IMR-90 (cell line): ENCODE measurements around the gene RASSF6. TPM values are rescaled to one million over a fixed set of nuclear protein-coding genes. Genes with fewer than 3 reads are reported as not detected.
"Not testable (repeated sequence)": the region's sequence is repeated elsewhere in the genome, so short reads cannot be mapped to it uniquely, and the experiment has no call there.

Experiments
- ATAC-seq: fragments of 200-7000 bp; cut with Tn5 transposase; 2 replicates; pipeline ENCODE4 v1.9.1; 2020; ENCODE audit warnings: low read depth, mild to moderate bottlenecking, moderate library complexity
- BruUV-seq: library from RNA; stranded (reverse); fragments of 400-500 nt; replicated peaks from 2 replicates; lab custom pipeline; 2021; lab: Mats Ljungman, UMichigan
- CTCF ChIA-PET: fragments of 300-600 bp; formaldehyde crosslinking; extraction: SDS; loops from one replicate; lab custom pipeline; 2021; ENCODE audit warnings: antibody characterized with exemption; lab: Yijun Ruan, JAX
- POLR2A ChIA-PET: fragments of 300-600 bp; sonication (Branson Sonifier 250); formaldehyde crosslinking; loops from one replicate; lab custom pipeline; 2022; ENCODE audit warnings: antibody characterized with exemption; ENCODE audit not compliant: unreplicated experiment; lab: Charles Lee
- DNase-seq: peaks from one replicate; pipeline ENCODE4 v3.0.0; 2013
- H2AFZ ChIP-seq: replicated peaks from 2 replicates; pipeline ENCODE3; 2013; ENCODE audit warnings: low read length, mild to moderate bottlenecking; ENCODE audit not compliant: poor library complexity
- H2AK5ac ChIP-seq: 2 replicates; pipeline ENCODE4 v1.6.1; 2013; ENCODE audit warnings: low read depth, low read length, inconsistent platforms
- H2AK9ac ChIP-seq: replicated peaks from 2 replicates; pipeline ENCODE3; 2013; ENCODE audit warnings: mild to moderate bottlenecking, low read depth, low read length, moderate library complexity; ENCODE audit not compliant: poor library complexity
- H2BK120ac ChIP-seq: 2 replicates; pipeline ENCODE4 v1.6.1; 2013; ENCODE audit warnings: low read depth, low read length, inconsistent platforms
- H2BK15ac ChIP-seq: 3 replicates; pipeline ENCODE4 v1.6.1; 2013; ENCODE audit warnings: low read depth, low read length, inconsistent platforms
- H2BK20ac ChIP-seq: 2 replicates; pipeline ENCODE4 v1.6.1; 2013; ENCODE audit warnings: low read depth, mild to moderate bottlenecking, inconsistent platforms, low read length, moderate library complexity
- H2BK5ac ChIP-seq: 2 replicates; pipeline ENCODE4 v1.6.1; 2013; ENCODE audit warnings: mild to moderate bottlenecking, low read depth, low read length, inconsistent platforms; ENCODE audit not compliant: poor library complexity, severe bottlenecking
- H3K14ac ChIP-seq: replicated peaks from 2 replicates; pipeline ENCODE4 v1.6.1; 2013; ENCODE audit warnings: low read depth, low read length, inconsistent platforms
- H3K18ac ChIP-seq: 2 replicates; pipeline ENCODE4 v1.6.1; 2013; ENCODE audit warnings: low read depth, low read length, control low read depth
- H3K23ac ChIP-seq: 2 replicates; pipeline ENCODE4 v1.6.1; 2013; ENCODE audit warnings: low read depth, low read length, inconsistent platforms
- H3K27ac ChIP-seq: 2 replicates; pipeline ENCODE4 v1.5.1; 2013; ENCODE audit warnings: mild to moderate bottlenecking, control low read depth, low read length; ENCODE audit not compliant: insufficient read depth
- H3K27me3 ChIP-seq: 2 replicates; pipeline ENCODE4 v1.6.1; 2013; ENCODE audit warnings: low read length; ENCODE audit not compliant: control insufficient read depth, insufficient read depth
- H3K36me3 ChIP-seq: 2 replicates; pipeline ENCODE4 v1.6.1; 2013; ENCODE audit warnings: low read length, mixed read lengths; ENCODE audit not compliant: control insufficient read depth, insufficient read depth
- H3K4ac ChIP-seq: 2 replicates; pipeline ENCODE4 v1.6.1; 2013; ENCODE audit warnings: low read depth, low read length, inconsistent platforms
- H3K4me1 ChIP-seq: 2 replicates; pipeline ENCODE4 v1.6.1; 2013; ENCODE audit warnings: low read length, mixed read lengths; ENCODE audit not compliant: control insufficient read depth, insufficient read depth
- H3K4me2 ChIP-seq: 2 replicates; pipeline ENCODE4 v1.6.1; 2013; ENCODE audit warnings: low read depth, mild to moderate bottlenecking, control low read depth, low read length, moderate library complexity
- H3K4me3 ChIP-seq: 2 replicates; pipeline ENCODE4 v1.5.1; 2013; ENCODE audit warnings: low read depth, mild to moderate bottlenecking, control low read depth, low read length, moderate library complexity; ENCODE audit not compliant: insufficient read depth
- H3K56ac ChIP-seq: 2 replicates; pipeline ENCODE4 v1.6.1; 2013; ENCODE audit warnings: low read length, inconsistent platforms; ENCODE audit not compliant: insufficient read depth; ENCODE audit errors: extremely low read depth
- H3K79me1 ChIP-seq, 2 experiments: 2 replicates each; pipeline ENCODE4 v1.6.1; 2013; ENCODE audit warnings: low read length in 2 of 2, inconsistent platforms in 1 of 2, low read depth in 1 of 2
- H3K9ac ChIP-seq: 2 replicates; pipeline ENCODE4 v1.6.1; 2013; ENCODE audit warnings: low read depth, low read length, control low read depth
- H3K9me1 ChIP-seq: 2 replicates; pipeline ENCODE4 v1.6.1; 2013; ENCODE audit warnings: low read length, inconsistent platforms; ENCODE audit not compliant: insufficient read depth
- H3K9me3 ChIP-seq: 2 replicates; pipeline ENCODE4 v1.6.1; 2013; ENCODE audit warnings: low read length; ENCODE audit not compliant: control insufficient read depth, insufficient read depth
- H4K20me1 ChIP-seq: 2 replicates; pipeline ENCODE4 v1.6.1; 2013; ENCODE audit warnings: low read length, inconsistent platforms; ENCODE audit not compliant: insufficient read depth
- H4K5ac ChIP-seq: 2 replicates; pipeline ENCODE4 v1.6.1; 2013; ENCODE audit warnings: mild to moderate bottlenecking, low read depth, low read length, control low read depth
- H4K8ac ChIP-seq, 2 experiments: 2 replicates each; pipeline ENCODE4 v1.6.1; 2013; ENCODE audit warnings: low read depth in 2 of 2, low read length in 2 of 2, control low read depth in 1 of 2, inconsistent platforms in 1 of 2
- H4K91ac ChIP-seq: 2 replicates; pipeline ENCODE4 v1.6.1; 2013; ENCODE audit warnings: low read depth, low read length, inconsistent platforms; ENCODE audit not compliant: insufficient read depth
- dilution Hi-C: fragments of 300-500 bp; cut with HindIII; formaldehyde crosslinking; loops from one replicate; pipeline ENCODE4 v1.14.3; 2018; ENCODE audit warnings: low sequenced_read_pairs; ENCODE audit not compliant: unreplicated experiment
- in situ Hi-C: fragments of 300-500 bp; cut with MboI; formaldehyde crosslinking; loops from 3 replicates; pipeline ENCODE4 v1.14.3; 2019; ENCODE audit warnings: low sequenced_read_pairs, inconsistent platforms, mixed read lengths
- intact Hi-C: fragments of 100-400 bp; cut with micrococcal nuclease; formaldehyde crosslinking; loops from 2 replicates; pipeline ENCODE4 v1.10.0; 2022
- polyA plus RNA-seq, 3 experiments: library from polyadenylated mRNA; depleted of rRNA; stranded (reverse); fragments of >200 nt; gene quantifications; 2 replicates each; pipeline ENCODE4 v1.2.3, GENCODE V29; 2012; ENCODE audit warnings: low replicate concordance in 1 of 3
- total RNA-seq: library from RNA; depleted of rRNA; stranded (reverse); fragments of >200 nt; gene quantifications from 2 replicates; pipeline ENCODE4 v1.2.3, GENCODE V29; 2012

The RASSF6 gene
- total and polyA plus RNA-seq, 2 of the 4 experiments (the other 2 are of a cell fraction) = not detected

- H4K91ac ChIP-seq, H3K9me1 ChIP-seq, dilution Hi-C loops, H3K27ac ChIP-seq, ATAC-seq, H2AK5ac ChIP-seq, H3K36me3 ChIP-seq, H4K20me1 ChIP-seq, H3K4ac ChIP-seq, POLR2A ChIA-PET, H2AK9ac ChIP-seq, H3K23ac ChIP-seq, H3K9ac ChIP-seq, H3K18ac ChIP-seq, H2BK120ac ChIP-seq, H3K79me1 ChIP-seq, H3K9me3 ChIP-seq, H3K4me2 ChIP-seq, H3K56ac ChIP-seq, intact Hi-C loops, H3K27me3 ChIP-seq, H3K14ac ChIP-seq, BruUV-seq, H4K8ac ChIP-seq, H3K4me1 ChIP-seq, H2AFZ ChIP-seq, H2BK20ac ChIP-seq, H4K5ac ChIP-seq, H2BK5ac ChIP-seq, H3K4me3 ChIP-seq, DNase-seq, H2BK15ac ChIP-seq: not testable (repeated sequence)
- in situ Hi-C loops = loop anchor here (10.0 kb wide), 2 partner anchors 328 to 538 kb away; no protein-coding TSS in a partner anchor
- CTCF ChIA-PET = interaction anchor here (1.2 kb wide), 1 partner anchor 57 kb away, joined by 8 read pairs; no protein-coding TSS in a partner anchor
These were observed 23.1 kb downstream of the RASSF6 start for GRCh38 chr4:73597183-73597582.
